ENCODE data around the gene NPBWR2. TPM values are rescaled to one million over a fixed set of nuclear protein-coding genes. Genes with fewer than 3 reads are reported as not detected.

Gene NPBWR2
- total RNA-seq, 1 donor from 2014 or later: not detected

DNA sequence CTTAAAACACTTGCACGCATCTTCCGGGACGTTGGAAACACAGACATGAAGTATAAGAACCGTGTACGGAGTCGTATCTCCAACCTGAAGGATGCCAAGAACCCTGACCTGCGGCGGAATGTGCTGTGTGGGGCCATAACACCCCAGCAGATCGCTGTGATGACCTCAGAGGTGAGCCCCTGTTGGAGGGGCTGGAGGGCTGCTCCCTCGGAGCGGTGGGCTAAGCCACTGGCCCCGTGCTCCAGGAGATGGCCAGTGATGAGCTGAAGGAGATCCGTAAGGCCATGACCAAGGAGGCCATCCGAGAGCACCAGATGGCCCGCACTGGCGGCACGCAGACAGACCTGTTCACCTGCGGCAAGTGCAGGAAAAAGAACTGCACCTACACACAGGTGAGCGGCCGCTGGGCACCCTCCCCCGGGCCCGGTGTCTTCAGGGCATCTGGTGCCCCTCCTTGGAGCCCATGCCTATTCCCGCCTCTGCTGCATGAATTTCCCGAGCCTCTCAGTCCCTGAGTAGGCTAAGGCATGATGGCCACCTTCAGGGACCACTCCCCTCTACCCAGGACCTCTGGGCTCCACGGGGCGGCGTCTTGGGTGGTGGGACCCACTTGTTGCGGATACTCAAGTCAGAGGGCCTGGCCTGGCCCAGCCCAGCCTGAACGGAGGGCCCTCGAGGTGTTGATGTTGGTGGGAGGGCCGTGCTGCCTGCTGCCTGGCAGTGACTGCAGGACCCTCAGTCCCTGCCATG is 36.9 kb downstream of the NPBWR2 start:
- Mint-ChIP-seq H3K4me1 (ENCODE audit: unreplicated experiment) (peaks cover 10% of the 10 kb centered on the region), H3K9me3 (ENCODE audit: unreplicated experiment) (no peaks in the 10 kb centered on the region), H3K36me3 (ENCODE audit: low read depth, unreplicated experiment) (no peaks in the 10 kb centered on the region), H3K27me3 (ENCODE audit: unreplicated experiment) (peaks cover 9% of the 10 kb centered on the region), H3K27ac (ENCODE audit: unreplicated experiment) (no peak overlapping the region), H3K4me3 (ENCODE audit: unreplicated experiment) (no peak overlapping the region)
- TF ChIP-seq, protein P1, sequence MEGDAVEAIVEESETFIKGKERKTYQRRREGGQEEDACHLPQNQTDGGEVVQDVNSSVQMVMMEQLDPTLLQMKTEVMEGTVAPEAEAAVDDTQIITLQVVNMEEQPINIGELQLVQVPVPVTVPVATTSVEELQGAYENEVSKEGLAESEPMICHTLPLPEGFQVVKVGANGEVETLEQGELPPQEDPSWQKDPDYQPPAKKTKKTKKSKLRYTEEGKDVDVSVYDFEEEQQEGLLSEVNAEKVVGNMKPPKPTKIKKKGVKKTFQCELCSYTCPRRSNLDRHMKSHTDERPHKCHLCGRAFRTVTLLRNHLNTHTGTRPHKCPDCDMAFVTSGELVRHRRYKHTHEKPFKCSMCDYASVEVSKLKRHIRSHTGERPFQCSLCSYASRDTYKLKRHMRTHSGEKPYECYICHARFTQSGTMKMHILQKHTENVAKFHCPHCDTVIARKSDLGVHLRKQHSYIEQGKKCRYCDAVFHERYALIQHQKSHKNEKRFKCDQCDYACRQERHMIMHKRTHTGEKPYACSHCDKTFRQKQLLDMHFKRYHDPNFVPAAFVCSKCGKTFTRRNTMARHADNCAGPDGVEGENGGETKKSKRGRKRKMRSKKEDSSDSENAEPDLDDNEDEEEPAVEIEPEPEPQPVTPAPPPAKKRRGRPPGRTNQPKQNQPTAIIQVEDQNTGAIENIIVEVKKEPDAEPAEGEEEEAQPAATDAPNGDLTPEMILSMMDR (IDR thresholded peaks at IDR 0.05; ENCODE audit: unreplicated experiment): no peak
- DNase-seq (ENCODE audit: low spot score): no peak

GRCh38 chr20:64069614-64070243 is 37.6 kb downstream of the NPBWR2 start:
- Mint-ChIP-seq H3K4me1 (ENCODE audit: unreplicated experiment) (peaks cover 10% of the 10 kb centered on the region), H3K27ac (ENCODE audit: unreplicated experiment) (no peak overlapping the region), H3K36me3 (ENCODE audit: low read depth, unreplicated experiment) (no peaks in the 10 kb centered on the region), H3K9me3 (ENCODE audit: unreplicated experiment) (no peaks in the 10 kb centered on the region), H3K27me3 (ENCODE audit: unreplicated experiment) (peaks cover 9% of the 10 kb centered on the region), H3K4me3 (ENCODE audit: unreplicated experiment) (no peak overlapping the region)
- TF ChIP-seq, protein P1 (IDR thresholded peaks at IDR 0.05; ENCODE audit: unreplicated experiment): peak; percentile 80
- peak; percentile 75 for DNase-seq (ENCODE audit: low spot score)

GRCh38 chr20:64069209-64069613 is 38.2 kb downstream of the NPBWR2 start:
- TF ChIP-seq, protein P1 (IDR thresholded peaks at IDR 0.05; ENCODE audit: unreplicated experiment): no peak
- peaks cover 12% of the 10 kb centered on the region for H3K4me1 Mint-ChIP-seq (ENCODE audit: unreplicated experiment)
- no peak overlapping the region for H3K27ac Mint-ChIP-seq (ENCODE audit: unreplicated experiment)
- no peak for DNase-seq (ENCODE audit: low spot score)
- H3K4me3 Mint-ChIP-seq (ENCODE audit: unreplicated experiment): no peak overlapping the region
- peaks cover 11% of the 10 kb centered on the region for H3K27me3 Mint-ChIP-seq (ENCODE audit: unreplicated experiment)
- H3K36me3 Mint-ChIP-seq (ENCODE audit: low read depth, unreplicated experiment): no peaks in the 10 kb centered on the region
- H3K9me3 Mint-ChIP-seq (ENCODE audit: unreplicated experiment): no peaks in the 10 kb centered on the region

GRCh38 chr20:64068386-64069208 is 38.8 kb downstream of the NPBWR2 start:
- Mint-ChIP-seq H3K4me1 (ENCODE audit: unreplicated experiment) (peaks cover 18% of the 10 kb centered on the region), H3K9me3 (ENCODE audit: unreplicated experiment) (no peaks in the 10 kb centered on the region), H3K4me3 (ENCODE audit: unreplicated experiment) (no peak overlapping the region), H3K27ac (ENCODE audit: unreplicated experiment) (no peak overlapping the region), H3K36me3 (ENCODE audit: low read depth, unreplicated experiment) (peaks cover 5% of the 10 kb centered on the region), H3K27me3 (ENCODE audit: unreplicated experiment) (peaks cover 10% of the 10 kb centered on the region)
- TF ChIP-seq, protein P1 (IDR thresholded peaks at IDR 0.05; ENCODE audit: unreplicated experiment): no peak
- DNase-seq (ENCODE audit: low spot score): no peak

Measured in endothelial cell (in vitro differentiated cells).